ENCODE measurements around the gene CACNA2D3. TPM values are rescaled to one million over a fixed set of nuclear protein-coding genes. Genes with fewer than 3 reads are reported as not detected.

The CACNA2D3 gene
- total RNA-seq, 1 experiment from 2014 or later = 1.6 TPM

- H3K27me3 ChIP-seq (ENCODE audit: control insufficient read depth, insufficient read depth, low read length) = no peaks in the 10 kb centered on the region
- no peak for DNase-seq
- H3K4me3 ChIP-seq (ENCODE audit: insufficient read depth, low read depth, low read length) = no peak overlapping the region
- H3K36me3 ChIP-seq (replicated peaks; ENCODE audit: control insufficient read depth, insufficient read depth, low read length) = no peaks in the 10 kb centered on the region
Measured at GRCh38 chr3:54349691-54350090, 227.3 kb downstream of the CACNA2D3 start.

- no peak for DNase-seq
- Histone ChIP-seq H3K36me3 (replicated peaks; ENCODE audit: control insufficient read depth, insufficient read depth, low read length) (no peaks in the 10 kb centered on the region), H3K27me3 (ENCODE audit: control insufficient read depth, insufficient read depth, low read length) (no peaks in the 10 kb centered on the region), H3K4me3 (ENCODE audit: insufficient read depth, low read depth, low read length) (no peak overlapping the region)
Measured at GRCh38 chr3:54353546-54353945, 231.2 kb downstream of the CACNA2D3 start.

DNA sequence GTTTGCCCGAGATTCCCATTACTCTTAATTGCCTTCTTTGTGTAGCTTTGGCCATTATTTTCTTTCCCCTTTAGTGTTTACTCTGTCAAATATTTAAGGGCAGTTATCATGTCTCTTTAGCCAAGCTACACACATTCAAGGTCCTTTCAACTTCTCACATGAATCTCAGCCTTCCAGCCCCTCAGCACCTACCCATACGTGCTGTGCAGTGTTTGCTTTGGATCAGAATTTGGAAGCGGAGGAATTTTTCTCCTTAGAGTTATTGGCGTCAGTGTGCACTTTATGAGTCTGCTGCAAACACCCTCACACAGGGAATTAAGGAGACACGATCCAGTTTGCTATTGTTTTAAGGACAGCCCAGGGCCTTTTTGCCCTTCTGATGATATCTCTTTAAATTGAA lies 231.6 kb downstream of the CACNA2D3 start:
- H3K27me3 ChIP-seq (ENCODE audit: control insufficient read depth, insufficient read depth, low read length) = no peaks in the 10 kb centered on the region
- H3K4me3 ChIP-seq (ENCODE audit: insufficient read depth, low read depth, low read length) = no peak overlapping the region
- no peaks in the 10 kb centered on the region for H3K36me3 ChIP-seq (replicated peaks; ENCODE audit: control insufficient read depth, insufficient read depth, low read length)
- DNase-seq = no peak

DNA sequence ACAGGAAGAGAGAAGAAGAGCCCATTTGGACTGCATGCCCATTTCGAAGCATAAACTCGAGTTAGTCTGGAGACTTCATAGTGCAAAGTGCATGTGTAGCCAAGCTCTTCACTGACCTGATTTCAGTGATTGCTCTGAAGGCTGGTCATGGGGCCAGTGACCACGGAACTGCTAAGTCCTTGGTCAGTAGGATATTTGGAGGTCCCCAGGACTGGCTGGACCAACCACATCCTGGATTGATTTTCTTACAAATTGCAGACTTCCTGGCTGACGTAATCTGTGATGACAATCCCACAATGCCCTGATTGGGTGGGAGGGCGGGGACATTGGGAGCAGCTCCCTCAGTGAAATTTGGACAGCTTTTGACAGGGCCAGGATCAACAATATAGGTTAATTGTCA lies 233.4 kb downstream of the CACNA2D3 start:
- no peak overlapping the region for H3K4me3 ChIP-seq (ENCODE audit: insufficient read depth, low read depth, low read length)
- DNase-seq = no peak
- H3K36me3 ChIP-seq (replicated peaks; ENCODE audit: control insufficient read depth, insufficient read depth, low read length) = no peaks in the 10 kb centered on the region

DNA sequence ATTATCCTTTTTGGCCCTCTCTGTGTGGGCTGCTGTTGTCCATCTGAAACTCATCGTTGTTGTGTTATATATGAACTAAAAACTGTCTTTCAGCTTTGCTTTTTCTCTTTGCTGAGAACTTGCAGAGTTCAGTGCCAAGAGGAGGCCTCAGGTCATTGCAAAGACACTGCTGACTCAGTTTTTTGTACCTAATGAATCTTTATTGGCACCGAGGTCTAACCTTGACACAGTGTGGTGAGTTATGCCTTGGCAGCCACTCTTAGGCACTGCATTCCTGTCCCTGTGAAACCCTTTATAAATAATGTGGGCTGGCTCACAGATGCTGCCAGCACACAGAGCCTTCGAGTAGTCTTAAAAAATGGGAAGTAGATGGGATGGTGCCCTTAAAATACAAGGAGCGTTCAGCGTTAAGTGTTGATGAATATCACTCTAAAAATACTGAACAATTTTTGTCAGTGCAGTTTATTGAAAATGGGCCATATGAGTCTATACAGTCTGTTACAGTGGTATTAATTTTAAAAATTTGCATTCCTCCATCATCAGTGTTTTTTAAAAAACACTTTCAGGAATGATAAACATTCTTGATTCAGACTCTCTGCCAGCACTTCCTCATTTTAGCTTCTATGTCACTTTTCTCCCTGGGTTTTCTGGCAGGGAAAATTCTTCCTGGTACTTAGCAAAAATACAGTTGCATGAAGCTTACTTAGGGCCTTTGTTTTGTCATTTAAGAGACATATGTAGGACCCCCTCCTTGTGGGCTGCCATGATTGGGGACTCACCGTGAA lies 234.1 kb downstream of the CACNA2D3 start:
- Histone ChIP-seq H3K36me3 (replicated peaks; ENCODE audit: control insufficient read depth, insufficient read depth, low read length) (no peaks in the 10 kb centered on the region), H3K4me3 (ENCODE audit: insufficient read depth, low read depth, low read length) (no peak overlapping the region), H3K27me3 (ENCODE audit: control insufficient read depth, insufficient read depth, low read length) (no peaks in the 10 kb centered on the region)
- no peak for DNase-seq

More for the DNA sequence above, 233.4 kb downstream of the CACNA2D3 start:
- no peaks in the 10 kb centered on the region for H3K27me3 ChIP-seq (ENCODE audit: control insufficient read depth, insufficient read depth, low read length)

DNA sequence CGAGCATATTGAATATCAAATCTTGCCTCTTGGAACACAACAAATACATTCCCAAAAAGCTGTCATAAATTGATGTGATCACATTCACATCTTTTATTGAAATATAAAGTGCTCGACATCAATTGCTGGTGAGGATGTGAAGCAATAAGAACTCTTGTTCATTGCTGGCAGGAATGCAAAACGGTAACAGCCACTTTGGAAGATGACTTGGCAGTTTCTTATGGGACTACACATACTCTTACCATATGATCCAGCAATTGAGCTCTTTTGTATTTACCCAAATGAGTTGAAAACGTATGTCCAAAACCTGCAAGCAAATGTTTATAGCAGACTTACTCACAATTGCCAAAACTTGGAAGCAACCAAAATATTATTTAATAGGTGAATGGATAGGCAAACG lies 234.9 kb downstream of the CACNA2D3 start:
- no peak for DNase-seq
- Histone ChIP-seq H3K27me3 (ENCODE audit: control insufficient read depth, insufficient read depth, low read length) (no peaks in the 10 kb centered on the region), H3K4me3 (ENCODE audit: insufficient read depth, low read depth, low read length) (no peak overlapping the region), H3K36me3 (replicated peaks; ENCODE audit: control insufficient read depth, insufficient read depth, low read length) (no peaks in the 10 kb centered on the region)

- Histone ChIP-seq H3K27me3 (ENCODE audit: control insufficient read depth, insufficient read depth, low read length) (no peaks in the 10 kb centered on the region), H3K4me3 (ENCODE audit: insufficient read depth, low read depth, low read length) (no peak overlapping the region), H3K36me3 (replicated peaks; ENCODE audit: control insufficient read depth, insufficient read depth, low read length) (no peaks in the 10 kb centered on the region)
- DNase-seq = no peak
Measured at GRCh38 chr3:54358316-54358715, 236.0 kb downstream of the CACNA2D3 start.

DNA sequence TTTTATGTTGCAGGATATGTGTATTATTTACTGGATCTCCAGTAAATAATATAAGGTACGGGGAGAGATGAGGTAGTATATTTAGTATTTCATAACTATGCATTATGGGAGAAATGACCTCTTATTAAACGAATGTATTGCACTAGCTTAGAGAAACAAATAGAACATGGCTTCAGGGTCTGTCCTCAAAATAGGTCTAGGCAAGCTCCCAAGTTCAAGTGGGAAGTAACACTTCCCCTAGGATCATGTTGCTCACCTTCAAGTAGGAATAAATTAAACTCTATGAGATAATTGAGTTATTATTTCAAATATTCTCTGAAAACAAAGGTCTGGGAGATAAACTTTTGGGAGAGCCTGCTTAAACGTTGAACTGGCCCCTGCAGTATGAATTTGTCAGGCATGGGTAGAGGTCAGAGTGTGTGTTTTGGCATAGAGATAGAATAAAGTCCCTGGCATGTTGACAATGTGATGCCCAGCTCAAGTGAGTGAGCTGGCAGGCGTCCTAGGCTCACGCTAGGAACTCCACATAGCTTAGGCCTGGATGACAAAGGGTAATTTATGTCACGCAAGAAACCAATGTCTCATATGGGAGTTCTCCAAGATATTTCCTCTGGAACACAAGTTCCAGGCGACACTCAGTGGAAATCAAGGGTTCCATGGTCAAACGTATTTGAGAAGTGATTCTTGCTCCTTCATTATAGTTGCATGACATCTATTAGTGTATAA lies 236.8 kb downstream of the CACNA2D3 start:
- H3K4me3 ChIP-seq (ENCODE audit: insufficient read depth, low read depth, low read length) = no peak overlapping the region
- H3K36me3 ChIP-seq (replicated peaks; ENCODE audit: control insufficient read depth, insufficient read depth, low read length) = no peaks in the 10 kb centered on the region
- H3K27me3 ChIP-seq (ENCODE audit: control insufficient read depth, insufficient read depth, low read length) = no peaks in the 10 kb centered on the region
- no peak for DNase-seq

GRCh38 chr3:54360320-54360719 lies 238.0 kb downstream of the CACNA2D3 start:
- Histone ChIP-seq H3K36me3 (replicated peaks; ENCODE audit: control insufficient read depth, insufficient read depth, low read length) (no peaks in the 10 kb centered on the region), H3K4me3 (ENCODE audit: insufficient read depth, low read depth, low read length) (no peak overlapping the region), H3K27me3 (ENCODE audit: control insufficient read depth, insufficient read depth, low read length) (no peaks in the 10 kb centered on the region)
- no peak for DNase-seq

DNA sequence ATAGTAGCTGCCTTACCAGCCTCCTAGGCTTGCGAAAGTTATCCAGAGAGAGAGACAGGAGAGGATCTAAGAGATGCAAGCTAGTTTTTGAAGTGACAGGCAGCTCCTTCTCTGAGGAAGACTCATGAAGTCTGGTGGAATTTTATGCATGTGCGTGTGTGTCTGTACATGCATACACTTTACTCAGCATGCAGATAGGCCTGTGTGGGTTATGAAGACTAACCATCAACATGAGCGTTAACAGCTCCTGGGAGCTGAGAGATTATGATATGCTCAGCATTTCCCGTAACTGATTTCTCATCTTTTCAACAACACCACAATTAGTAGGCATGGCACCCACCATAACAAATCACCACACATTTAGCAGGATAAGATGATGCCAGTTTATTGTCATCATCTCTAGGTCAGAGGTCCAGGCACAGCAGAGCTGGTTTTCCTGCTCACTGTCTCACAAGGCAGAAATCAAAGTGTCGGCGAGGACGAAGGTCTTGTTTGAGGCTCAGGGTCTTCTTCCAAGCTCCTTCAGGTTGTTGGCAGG lies 239.5 kb downstream of the CACNA2D3 start:
- Histone ChIP-seq H3K4me3 (ENCODE audit: insufficient read depth, low read depth, low read length) (no peak overlapping the region), H3K27me3 (ENCODE audit: control insufficient read depth, insufficient read depth, low read length) (no peaks in the 10 kb centered on the region), H3K36me3 (replicated peaks; ENCODE audit: control insufficient read depth, insufficient read depth, low read length) (no peaks in the 10 kb centered on the region)
- DNase-seq = no peak

DNA sequence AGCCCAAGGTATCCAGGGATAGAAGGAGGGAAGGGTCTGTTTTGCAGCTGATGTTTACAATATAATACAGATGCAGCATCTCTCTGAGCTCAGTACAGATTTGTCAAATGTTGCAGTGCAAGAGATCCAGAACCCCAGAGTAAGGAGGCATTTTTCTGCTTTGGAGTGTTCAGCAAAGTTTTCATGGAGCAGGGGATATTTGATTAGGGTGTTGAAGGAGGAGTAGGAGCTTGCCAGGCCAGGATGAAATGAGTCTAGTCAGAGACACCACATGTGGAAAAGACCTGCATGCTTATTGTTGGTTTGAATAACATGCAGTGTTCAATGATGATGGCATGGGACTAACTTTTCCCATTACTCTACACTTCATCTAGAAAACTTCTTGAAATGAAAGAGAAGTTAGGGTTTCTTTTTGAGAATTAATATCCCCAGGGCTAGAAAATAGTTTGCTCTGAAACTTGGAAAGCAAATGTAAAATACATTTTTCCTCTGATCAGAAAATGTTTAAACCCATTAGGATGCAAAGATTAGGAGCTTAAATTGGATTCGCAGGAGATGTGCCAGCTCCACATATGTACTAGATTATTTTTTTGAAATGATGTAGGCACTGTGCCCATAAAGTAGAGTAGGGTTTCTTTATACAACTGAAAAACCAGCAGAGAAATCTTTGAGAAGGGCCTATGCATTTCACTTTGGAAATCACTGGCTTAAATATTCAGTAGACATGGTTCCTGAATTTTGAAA lies 243.8 kb downstream of the CACNA2D3 start:
- DNase-seq = no peak
- H3K27me3 ChIP-seq (ENCODE audit: control insufficient read depth, insufficient read depth, low read length) = no peaks in the 10 kb centered on the region
- no peak overlapping the region for H3K4me3 ChIP-seq (ENCODE audit: insufficient read depth, low read depth, low read length)
- H3K36me3 ChIP-seq (replicated peaks; ENCODE audit: control insufficient read depth, insufficient read depth, low read length) = no peaks in the 10 kb centered on the region

DNA sequence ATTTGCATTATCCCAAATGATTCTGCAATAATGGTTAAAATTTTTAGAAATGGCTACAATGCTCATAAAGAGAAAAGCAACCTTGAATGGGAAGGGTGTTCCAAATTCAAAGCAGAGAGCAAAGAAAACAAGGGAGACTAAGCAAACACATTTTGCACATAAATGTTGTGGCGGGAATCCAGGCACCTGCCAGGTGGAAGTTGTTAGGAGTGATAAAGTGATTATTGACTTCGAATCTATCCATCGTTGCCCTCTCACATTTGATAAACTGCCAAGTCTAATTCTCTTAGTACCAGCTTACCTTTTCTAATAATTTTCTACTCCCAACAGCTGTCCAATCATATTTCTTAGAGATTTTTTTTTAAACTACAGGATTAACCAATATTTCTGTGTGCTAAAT lies 244.5 kb downstream of the CACNA2D3 start:
- H3K27me3 ChIP-seq (ENCODE audit: control insufficient read depth, insufficient read depth, low read length) = no peaks in the 10 kb centered on the region

DNA sequence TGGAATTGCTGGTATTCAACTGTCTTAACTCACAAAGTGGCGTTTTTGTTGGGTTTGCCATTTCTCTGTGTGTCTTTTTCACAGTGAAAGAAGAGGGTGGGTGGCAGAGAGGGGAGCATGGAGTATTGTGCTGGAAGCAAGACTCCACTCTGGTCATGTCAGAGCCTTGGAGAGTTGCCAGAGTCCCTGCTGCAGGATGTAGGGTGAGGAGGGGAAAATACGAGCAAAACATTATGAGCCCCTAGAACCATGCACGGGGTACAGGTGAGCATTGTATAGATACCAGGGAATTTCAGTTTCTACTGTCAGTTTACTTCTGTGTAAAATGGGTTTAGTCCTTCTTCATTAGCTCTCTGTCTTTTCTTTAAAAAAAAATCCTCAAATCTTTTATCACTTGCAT lies 249.9 kb downstream of the CACNA2D3 start:
- Histone ChIP-seq H3K4me3 (ENCODE audit: insufficient read depth, low read depth, low read length) (no peak overlapping the region), H3K27me3 (ENCODE audit: control insufficient read depth, insufficient read depth, low read length) (no peaks in the 10 kb centered on the region), H3K36me3 (replicated peaks; ENCODE audit: control insufficient read depth, insufficient read depth, low read length) (no peaks in the 10 kb centered on the region)
- no peak for DNase-seq

More for the DNA sequence above, 244.5 kb downstream of the CACNA2D3 start:
- DNase-seq = no peak
- Histone ChIP-seq H3K36me3 (replicated peaks; ENCODE audit: control insufficient read depth, insufficient read depth, low read length) (no peaks in the 10 kb centered on the region), H3K4me3 (ENCODE audit: insufficient read depth, low read depth, low read length) (no peak overlapping the region)

DNA sequence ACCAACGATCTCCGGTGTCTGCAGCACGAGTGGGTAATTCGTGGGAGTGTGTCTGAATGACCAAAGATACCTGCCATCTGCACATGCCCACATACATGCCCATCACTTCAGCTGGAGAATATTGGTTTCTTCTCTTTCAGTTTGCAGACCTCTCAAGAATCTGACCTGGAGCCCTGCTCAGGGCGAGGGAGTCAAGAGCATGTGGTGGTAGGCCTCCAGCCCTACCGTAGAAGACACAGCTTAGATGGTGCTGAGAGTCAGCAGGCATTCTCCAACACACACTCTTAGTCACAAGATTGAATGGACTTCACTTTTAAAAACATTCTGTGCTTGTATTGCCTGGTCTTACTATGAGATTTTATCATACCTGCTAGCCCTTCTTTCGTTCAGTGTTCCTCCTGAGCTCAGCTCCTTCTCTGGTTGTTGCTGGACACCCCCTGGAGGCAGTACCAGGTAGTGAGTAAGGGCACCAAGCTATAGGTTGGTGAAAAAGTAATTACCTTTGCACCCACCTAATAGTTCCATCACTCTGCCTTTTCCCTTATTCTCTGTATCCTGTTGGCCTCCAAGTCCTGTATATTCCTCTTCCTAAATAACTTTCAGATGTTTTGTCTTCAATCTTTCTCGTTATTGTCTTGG lies 252.0 kb downstream of the CACNA2D3 start:
- H3K4me3 ChIP-seq (ENCODE audit: insufficient read depth, low read depth, low read length) = no peak overlapping the region
- H3K27me3 ChIP-seq (ENCODE audit: control insufficient read depth, insufficient read depth, low read length) = no peaks in the 10 kb centered on the region
- H3K36me3 ChIP-seq (replicated peaks; ENCODE audit: control insufficient read depth, insufficient read depth, low read length) = no peaks in the 10 kb centered on the region
- DNase-seq = peak; percentile 50

Measured in H7 (cell line).